Vagina (tissue), 2 donors: ENCODE results near the gene WDR91. TPM values are rescaled to one million over a fixed set of nuclear protein-coding genes. Genes with fewer than 3 reads are reported as not detected.

Experiments
- DNase-seq, 2 donors: peaks; one replicate each; pipeline ENCODE4 v3.0.0-alpha.2; 2017; ENCODE audit errors: extremely low spot score in 2 of 2
- H3K27ac ChIP-seq: fragments of 200-600 bp; sonication (generic); one replicate; pipeline ENCODE4 v1.5.1; 2019
- H3K27me3 ChIP-seq: fragments of 200-600 bp; sonication (generic); one replicate; pipeline ENCODE4 v1.5.1; 2019
- H3K36me3 ChIP-seq, 2 donors: fragments of 200-600 bp; sonication (generic); one replicate each; pipeline ENCODE4 v1.5.1; 2017 to 2019
- H3K4me1 ChIP-seq: fragments of 200-600 bp; sonication (generic); one replicate; pipeline ENCODE4 v1.5.1; 2019
- H3K4me3 ChIP-seq, 2 donors: fragments of 200-600 bp; sonication (generic); 1 replicate in 1 of 2; 2 replicates in 1 of 2; pipeline ENCODE4 v1.5.1; 2016 to 2019
- H3K9me3 ChIP-seq: fragments of 200-600 bp; sonication (generic); one replicate; pipeline ENCODE4 v1.5.1; 2019
- CTCF ChIP-seq, 3 experiments: fragments of 450-650 bp in 2 of 3; fragments of 200-600 bp in 1 of 3; sonication (generic) in 1 of 3; IDR thresholded peaks; one replicate each; pipeline ENCODE4 v1.5.1; 2017 to 2019; ENCODE audit warnings: antibody characterized with exemption in 3 of 3, mild to moderate bottlenecking in 2 of 3, moderate library complexity in 2 of 3
- POLR2A ChIP-seq, 2 donors: fragments of 450-650 bp; IDR thresholded peaks; one replicate each; pipeline ENCODE4 v1.6.1; 2017; ENCODE audit warnings: antibody characterized with exemption in 2 of 2, mild to moderate bottlenecking in 2 of 2, moderate library complexity in 2 of 2
- POLR2AphosphoS5 ChIP-seq, 2 donors: sonication (generic); formaldehyde crosslinking; IDR thresholded peaks; one replicate each; pipeline ENCODE4 v1.9.0; 2017; ENCODE audit warnings: antibody characterized with exemption in 2 of 2, mild to moderate bottlenecking in 2 of 2, low read depth in 1 of 2; ENCODE audit not compliant: insufficient read depth in 1 of 2
- intact Hi-C: fragments of 100-400 bp; cut with DNase I; formaldehyde crosslinking; loops from one replicate; pipeline ENCODE4 v1.15.1; 2023
- total RNA-seq: library from RNA; depleted of rRNA; stranded (reverse); fragments of >200 nt; gene quantifications from one replicate; pipeline ENCODE4 v1.2.3, GENCODE V29; 2016

The WDR91 gene
- total RNA-seq, 1 donor from 2014 or later = 31.2 TPM

- Histone ChIP-seq H3K9me3 (no peaks in the 10 kb centered on the region), H3K4me3 (no peak overlapping the region), H3K27ac (no peak overlapping the region), H3K27me3 (no peaks in the 10 kb centered on the region), H3K4me1 (peaks cover 48% of the 10 kb centered on the region), H3K36me3 (peaks cover 0 to 6% of the 10 kb centered on the region in 2 donors)
- TF ChIP-seq CTCF (IDR thresholded peaks at IDR 0.05) = no peak
- TF ChIP-seq POLR2A (IDR thresholded peaks at IDR 0.05) = no peak
- no peak for TF ChIP-seq POLR2AphosphoS5 (IDR thresholded peaks at IDR 0.05; ENCODE audit: insufficient read depth in 1 of 2, low read depth in 1 of 2)
- intact Hi-C loops = no loop called here
- peak in 1 of 2 donors; percentile 72 for DNase-seq
These were observed 3.8 kb downstream of the WDR91 start for GRCh38 chr7:135207406-135208101.

GRCh38 chr7:135206941-135207391, 4.4 kb downstream of the WDR91 start:
- DNase-seq = peak in 1 of 2 donors; percentile 77
- H3K27ac ChIP-seq = no peak overlapping the region
- intact Hi-C loops = no loop called here
- H3K4me1 ChIP-seq = peaks cover 48% of the 10 kb centered on the region
- H3K9me3 ChIP-seq = no peaks in the 10 kb centered on the region
- H3K27me3 ChIP-seq = no peaks in the 10 kb centered on the region
- H3K4me3 ChIP-seq = no peak overlapping the region
- peaks cover 0 to 12% of the 10 kb centered on the region in 2 donors for H3K36me3 ChIP-seq
- TF ChIP-seq POLR2A (IDR thresholded peaks at IDR 0.05) (no peak), POLR2AphosphoS5 (IDR thresholded peaks at IDR 0.05; ENCODE audit: insufficient read depth in 1 of 2, low read depth in 1 of 2) (no peak), CTCF (IDR thresholded peaks at IDR 0.05) (no peak)

- Histone ChIP-seq H3K27ac (no peak overlapping the region), H3K36me3 (peaks cover 0 to 22% of the 10 kb centered on the region in 2 donors), H3K9me3 (no peaks in the 10 kb centered on the region), H3K27me3 (no peaks in the 10 kb centered on the region), H3K4me3 (no peak overlapping the region), H3K4me1 (peaks cover 47% of the 10 kb centered on the region)
- peak in 1 of 2 donors; percentile 77 for DNase-seq
- intact Hi-C loops = no loop called here
- TF ChIP-seq CTCF (IDR thresholded peaks at IDR 0.05) (no peak), POLR2AphosphoS5 (IDR thresholded peaks at IDR 0.05; ENCODE audit: insufficient read depth in 1 of 2, low read depth in 1 of 2) (no peak), POLR2A (IDR thresholded peaks at IDR 0.05) (no peak)
These were observed 5.5 kb downstream of the WDR91 start for GRCh38 chr7:135205850-135206249.

- DNase-seq = peak in 1 of 2 donors; percentile 42
- peaks cover 0 to 29% of the 10 kb centered on the region in 2 donors for H3K36me3 ChIP-seq
- H3K4me3 ChIP-seq = no peak overlapping the region
- no peak overlapping the region for H3K27ac ChIP-seq
- intact Hi-C loops = no loop called here
- H3K27me3 ChIP-seq = no peaks in the 10 kb centered on the region
- H3K4me1 ChIP-seq = peaks cover 37% of the 10 kb centered on the region
- no peaks in the 10 kb centered on the region for H3K9me3 ChIP-seq
- TF ChIP-seq POLR2A (IDR thresholded peaks at IDR 0.05) (no peak), CTCF (IDR thresholded peaks at IDR 0.05) (no peak), POLR2AphosphoS5 (IDR thresholded peaks at IDR 0.05; ENCODE audit: insufficient read depth in 1 of 2, low read depth in 1 of 2) (no peak)
These were observed 6.5 kb downstream of the WDR91 start for GRCh38 chr7:135204876-135205275.

- DNase-seq = peak in 1 of 2 donors; percentile 81
- peaks cover 32% of the 10 kb centered on the region for H3K4me1 ChIP-seq
- no peak overlapping the region for H3K4me3 ChIP-seq
- intact Hi-C loops = no loop called here
- H3K36me3 ChIP-seq = peaks cover 0 to 34% of the 10 kb centered on the region in 2 donors
- no peaks in the 10 kb centered on the region for H3K27me3 ChIP-seq
- H3K9me3 ChIP-seq = no peaks in the 10 kb centered on the region
- no peak overlapping the region for H3K27ac ChIP-seq
- no peak for TF ChIP-seq POLR2AphosphoS5 (IDR thresholded peaks at IDR 0.05; ENCODE audit: insufficient read depth in 1 of 2, low read depth in 1 of 2)
- no peak for TF ChIP-seq CTCF (IDR thresholded peaks at IDR 0.05)
- no peak for TF ChIP-seq POLR2A (IDR thresholded peaks at IDR 0.05)
These were observed 7.0 kb downstream of the WDR91 start for GRCh38 chr7:135204341-135204749.
